ENCODE data around the gene GREB1. TPM values are rescaled to one million over a fixed set of nuclear protein-coding genes. Genes with fewer than 3 reads are reported as not detected.

Gene GREB1
- total and polyA plus RNA-seq, 2 of the 13 experiments (the other 11 are each of a cell fraction or from before 2014, with no cell fraction given), result 31.3 to 61.2 TPM

DNA sequence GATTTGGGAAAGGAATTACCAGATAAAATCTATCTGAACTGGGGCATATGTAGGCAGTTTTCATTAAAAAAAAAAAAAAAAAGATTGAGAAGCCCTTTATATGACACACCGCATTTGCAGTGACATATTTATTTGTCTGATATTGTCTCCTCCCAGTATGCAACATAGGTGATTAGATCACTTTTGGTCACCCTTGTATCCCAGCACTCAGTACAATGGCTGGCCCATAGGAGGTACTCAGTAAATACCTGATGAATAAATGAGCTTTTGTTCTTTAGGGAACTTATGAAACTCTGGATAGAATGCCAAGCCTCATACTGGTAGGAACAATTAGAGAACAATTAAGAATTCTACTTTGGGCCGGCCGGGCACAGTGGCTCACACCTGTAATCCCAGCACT, 45.0 kb upstream of the GREB1 start:
- intact Hi-C loops (cut with micrococcal nuclease; ENCODE audit: unreplicated experiment), result no loop called here
- no TSS peak for BruUV-seq (replicated peaks)
- no peak overlapping the region for H2AFZ ChIP-seq (ENCODE audit: low read length)
- no peaks in the 10 kb centered on the region for H3K27me3 ChIP-seq (ENCODE audit: control insufficient read depth in 1 of 2, insufficient read depth in 2 of 2, low read length in 2 of 2)
- WGBS (ENCODE audit: low lambda C conversion rate), result 77% methylated on average over 3 of the region's 3 CpGs
- H4K20me1 ChIP-seq (ENCODE audit: insufficient read depth, low read length), result no peaks in the 10 kb centered on the region
- H3K79me2 ChIP-seq (ENCODE audit: insufficient read depth, low read length), result peaks cover 98% of the 10 kb centered on the region
- H3K9me3 ChIP-seq (ENCODE audit: low read length), result no peaks in the 10 kb centered on the region
- peaks cover 93% of the 10 kb centered on the region for H3K4me1 ChIP-seq (ENCODE audit: insufficient read depth, low read length)
- H3K4me2 ChIP-seq (ENCODE audit: low read depth, low read length), result peak overlapping the region; percentile 42
- H3K36me3 ChIP-seq (replicated peaks in 1 of 2; ENCODE audit: control insufficient read depth in 1 of 2, insufficient read depth in 2 of 2, low read length in 2 of 2), result peaks cover 3 to 4% of the 10 kb centered on the region in 2 experiments; a peak in 3 of 5 replicates
- in situ Hi-C loops (cut with HindIII; ENCODE audit: extremely low pct_ligation_motif_present, low pct_unique_long_range_greater_than_20kb), result no loop called here
- H3K27ac ChIP-seq (ENCODE audit: extremely low read length, insufficient read depth, low read length), result peak overlapping the region; percentile 26
- peak; percentile 89 for DNase-seq (ENCODE audit: low spot score)
- TF ChIP-seq SOX5 (CRISPR knock-in tag; IDR thresholded peaks at IDR 0.05; ENCODE audit: borderline replicate concordance), result peak; percentile 65; the same call in 1 of the 2 replicates
- TF ChIP-seq ZSCAN12 (CRISPR knock-in tag; IDR thresholded peaks at IDR 0.05), result no peak
- TF ChIP-seq ZNF10 (CRISPR knock-in tag; IDR thresholded peaks at IDR 0.05; ENCODE audit: borderline replicate concordance, low read depth), result no peak
- no peak for TF ChIP-seq NR2F6 (IDR thresholded peaks at IDR 0.05)
- TF ChIP-seq NR2F6 (CRISPR knock-in tag; IDR thresholded peaks at IDR 0.05), result peak; percentile 8; the same call in 1 of the 2 replicates
- TF ChIP-seq SOX6 (IDR thresholded peaks at IDR 0.05), result no peak
- peak; percentile 80 for TF ChIP-seq SOX6 (CRISPR knock-in tag; IDR thresholded peaks at IDR 0.05)
- TF ChIP-seq, protein P1, sequence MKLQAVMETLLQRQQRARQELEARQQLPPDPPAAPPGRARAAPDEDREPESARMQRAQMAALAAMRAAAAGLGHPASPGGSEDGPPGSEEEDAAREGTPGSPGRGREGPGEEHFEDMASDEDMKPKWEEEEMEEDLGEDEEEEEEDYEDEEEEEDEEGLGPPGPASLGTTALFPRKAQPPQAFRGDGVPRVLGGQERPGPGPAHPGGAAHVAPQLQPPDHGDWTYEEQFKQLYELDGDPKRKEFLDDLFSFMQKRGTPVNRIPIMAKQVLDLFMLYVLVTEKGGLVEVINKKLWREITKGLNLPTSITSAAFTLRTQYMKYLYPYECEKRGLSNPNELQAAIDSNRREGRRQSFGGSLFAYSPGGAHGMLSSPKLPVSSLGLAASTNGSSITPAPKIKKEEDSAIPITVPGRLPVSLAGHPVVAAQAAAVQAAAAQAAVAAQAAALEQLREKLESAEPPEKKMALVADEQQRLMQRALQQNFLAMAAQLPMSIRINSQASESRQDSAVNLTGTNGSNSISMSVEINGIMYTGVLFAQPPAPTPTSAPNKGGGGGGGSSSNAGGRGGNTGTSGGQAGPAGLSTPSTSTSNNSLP (IDR thresholded peaks at IDR 0.05; ENCODE audit: low read depth, low read length), result peak; percentile 33; the same call in 1 of the 2 replicates
- peak; percentile 35; the same call in 1 of the 2 replicates for TF ChIP-seq CEBPG (CRISPR knock-in tag; IDR thresholded peaks at IDR 0.05)
- TF ChIP-seq SOX13 (IDR thresholded peaks at IDR 0.05), result no peak
- peak in 1 of 2 experiments; percentile 87; a peak in 2 of 4 replicates for TF ChIP-seq SOX13 (CRISPR knock-in tag; conservative IDR thresholded peaks at IDR 0.05 in 1 of 2, IDR thresholded peaks at IDR 0.05 in 1 of 2)
- CTCF ChIA-PET (ENCODE audit: low intra/inter-chr PET ratio, low total read pairs), result no interaction called here
- ATAC-seq, result peak; percentile 87
- H3K9ac ChIP-seq (ENCODE audit: insufficient read depth, low read depth, low read length), result no peak overlapping the region
- POLR2A ChIA-PET, result interaction anchor here (1.0 to 7.2 kb wide), 4 partner anchors 10 to 73 kb away, joined by 3 to 102 read pairs (median 4); no protein-coding TSS in a partner anchor
- no peak for FAIRE-seq
- no peak overlapping the region for H3K4me3 ChIP-seq (replicated peaks in 1 of 3; ENCODE audit: insufficient read depth in 1 of 3, low read depth in 2 of 3, low read length in 3 of 3)

Data from HepG2 (cell line).